Stimulated activated CD4-positive, alpha-beta T cell treated with anti-CD3 and anti-CD28 coated beads, TNF-alpha, amount 100 ng/mL, for 24 hours (primary cell): ENCODE results near the gene MGA.

Source experiments
- DNase-seq, 3 experiments: peaks; one replicate each; pipeline ENCODE4 v3.0.0-alpha.2; 2020; ENCODE audit warnings: low read depth in 3 of 3

The MGA gene

DNA sequence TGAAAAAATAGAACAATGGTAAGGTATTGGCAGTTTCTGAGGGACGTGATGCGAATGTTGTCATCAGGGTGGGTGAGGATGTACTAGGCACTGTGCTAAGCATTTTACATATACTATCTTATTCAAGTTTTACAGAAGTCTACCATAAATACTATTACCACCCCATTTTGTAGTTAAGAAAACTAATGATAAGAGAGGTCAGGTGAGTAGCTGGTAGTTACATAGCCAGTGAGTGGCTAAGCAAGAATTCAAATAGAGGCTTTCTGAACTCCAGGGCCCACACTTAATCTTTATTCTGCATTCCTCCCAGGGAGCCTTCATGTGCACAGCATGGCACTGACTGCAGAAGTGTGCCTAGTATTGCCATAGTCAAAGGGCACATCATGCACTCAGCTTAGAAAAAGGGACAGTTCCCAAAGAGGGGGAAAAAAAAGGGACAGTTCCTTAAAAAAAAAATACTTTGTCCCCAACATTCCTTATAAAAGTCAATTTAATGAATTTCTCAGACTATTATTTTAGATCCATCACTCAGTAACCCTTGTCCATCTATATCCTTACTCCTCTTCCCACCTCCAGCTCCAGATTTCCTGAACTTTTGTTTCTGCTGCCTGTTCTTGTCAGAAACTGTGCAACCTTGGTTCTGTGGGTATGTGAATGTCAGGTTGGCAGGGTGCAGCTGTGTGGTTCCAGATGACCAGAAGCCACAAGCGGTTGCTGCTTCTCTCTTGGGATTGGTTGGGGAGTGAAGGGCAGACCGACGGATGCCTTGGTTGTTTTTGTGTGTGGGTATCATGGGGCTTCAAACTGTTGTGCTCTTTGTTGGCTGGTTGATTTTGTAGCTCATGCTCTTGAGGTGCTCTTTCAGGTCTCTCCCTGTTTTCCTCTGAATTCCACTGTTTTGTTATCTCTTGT lies 122.4 kb downstream of the MGA start:
- DNase-seq = no peak

DNA sequence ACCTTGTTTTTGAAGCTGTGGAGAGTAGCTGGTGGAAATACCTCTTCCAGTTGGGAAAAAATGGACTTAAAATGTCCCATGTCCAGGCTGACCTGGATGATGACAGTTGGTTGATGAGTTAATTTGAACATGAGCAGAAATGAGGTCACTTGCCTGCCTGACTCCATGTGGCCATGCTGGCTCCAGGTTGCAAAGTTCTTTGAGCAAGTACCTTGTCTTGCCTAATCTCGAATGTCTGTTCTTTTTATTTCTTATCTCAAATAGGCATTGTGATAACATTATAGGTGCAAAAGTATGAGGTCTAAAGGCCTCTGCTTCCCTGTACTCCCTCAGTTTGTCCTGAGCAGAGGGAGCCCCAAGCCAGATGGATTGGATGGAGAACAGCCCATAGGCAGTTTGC lies 123.1 kb downstream of the MGA start:
- no peak for DNase-seq

DNA sequence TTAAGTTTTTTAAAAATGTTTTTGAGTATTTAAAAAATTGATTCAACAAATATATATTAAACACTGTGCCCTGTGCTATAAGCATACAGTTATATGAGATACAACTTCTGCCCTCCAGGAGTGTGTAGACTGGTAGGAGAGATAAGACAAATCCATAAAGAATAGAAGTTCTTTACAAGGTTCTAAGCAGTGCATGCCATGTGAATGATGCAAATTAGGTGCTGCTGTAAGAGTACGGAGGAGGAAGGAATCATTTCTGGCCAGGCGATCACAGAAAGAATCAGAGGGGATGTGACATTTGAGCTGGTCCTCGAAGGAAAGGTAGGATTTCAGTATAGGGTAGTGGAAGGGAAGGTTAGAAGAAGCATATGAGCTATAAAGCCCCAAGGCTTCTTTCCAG lies 128.1 kb downstream of the MGA start:
- DNase-seq = no peak

DNA sequence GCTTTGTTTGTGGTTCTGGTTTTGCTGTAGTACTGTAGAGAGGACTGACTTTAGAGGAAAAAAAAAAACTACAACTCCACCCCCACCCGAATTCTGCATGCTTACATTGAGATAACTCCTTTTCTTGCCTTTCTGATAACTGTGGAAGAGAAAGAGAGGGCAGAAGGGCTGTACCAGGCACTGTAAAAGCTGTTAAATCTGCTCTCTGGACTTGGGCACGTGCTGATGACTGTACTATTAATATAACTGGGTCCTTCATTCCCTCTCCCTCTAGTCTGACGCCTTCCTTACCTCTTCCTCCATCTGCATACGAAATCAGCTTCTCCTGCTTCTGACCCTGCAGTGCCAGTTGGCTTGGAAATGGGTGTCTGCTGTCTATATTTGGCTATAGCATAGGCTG lies 129.0 kb downstream of the MGA start:
- no peak for DNase-seq

DNA sequence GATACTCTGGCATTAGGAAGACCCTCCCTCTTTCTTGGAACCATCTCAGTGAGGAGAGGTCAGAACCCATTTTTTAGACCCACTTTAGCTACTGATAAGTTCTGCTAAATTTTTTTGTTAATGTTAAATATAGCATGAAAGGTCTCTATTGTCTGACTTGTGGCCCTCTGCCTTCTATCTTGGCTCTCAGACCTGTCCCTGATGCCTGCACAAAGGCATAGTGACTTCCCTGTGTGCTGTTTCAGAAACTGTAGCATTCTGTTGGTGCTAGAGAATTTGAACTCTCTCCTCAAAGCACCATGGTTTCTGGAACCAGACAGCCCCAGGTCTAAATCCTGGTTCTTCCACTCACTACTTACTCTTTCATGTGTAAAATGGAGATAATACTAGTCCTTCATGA lies 129.5 kb downstream of the MGA start:
- DNase-seq = no peak

DNA sequence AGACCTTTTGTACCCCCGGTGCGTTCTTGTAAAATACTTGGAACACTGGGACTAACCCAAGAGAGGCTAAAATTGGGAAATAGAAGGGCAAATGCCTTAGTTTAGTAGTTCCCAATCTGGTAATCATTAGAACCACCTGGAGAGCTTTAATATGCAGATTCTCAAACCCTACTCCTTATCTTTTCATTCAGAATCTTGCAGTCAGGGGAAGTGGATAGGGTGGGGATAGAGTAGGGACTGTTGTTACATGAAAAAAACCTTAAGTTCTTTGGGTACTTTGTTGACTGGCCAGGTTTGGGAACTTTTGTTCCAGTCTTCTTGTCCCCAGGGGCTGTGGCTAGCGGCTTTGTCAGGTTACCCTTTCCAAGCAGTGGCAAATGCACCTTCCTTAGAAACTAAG lies 130.0 kb downstream of the MGA start:
- no peak for DNase-seq

DNA sequence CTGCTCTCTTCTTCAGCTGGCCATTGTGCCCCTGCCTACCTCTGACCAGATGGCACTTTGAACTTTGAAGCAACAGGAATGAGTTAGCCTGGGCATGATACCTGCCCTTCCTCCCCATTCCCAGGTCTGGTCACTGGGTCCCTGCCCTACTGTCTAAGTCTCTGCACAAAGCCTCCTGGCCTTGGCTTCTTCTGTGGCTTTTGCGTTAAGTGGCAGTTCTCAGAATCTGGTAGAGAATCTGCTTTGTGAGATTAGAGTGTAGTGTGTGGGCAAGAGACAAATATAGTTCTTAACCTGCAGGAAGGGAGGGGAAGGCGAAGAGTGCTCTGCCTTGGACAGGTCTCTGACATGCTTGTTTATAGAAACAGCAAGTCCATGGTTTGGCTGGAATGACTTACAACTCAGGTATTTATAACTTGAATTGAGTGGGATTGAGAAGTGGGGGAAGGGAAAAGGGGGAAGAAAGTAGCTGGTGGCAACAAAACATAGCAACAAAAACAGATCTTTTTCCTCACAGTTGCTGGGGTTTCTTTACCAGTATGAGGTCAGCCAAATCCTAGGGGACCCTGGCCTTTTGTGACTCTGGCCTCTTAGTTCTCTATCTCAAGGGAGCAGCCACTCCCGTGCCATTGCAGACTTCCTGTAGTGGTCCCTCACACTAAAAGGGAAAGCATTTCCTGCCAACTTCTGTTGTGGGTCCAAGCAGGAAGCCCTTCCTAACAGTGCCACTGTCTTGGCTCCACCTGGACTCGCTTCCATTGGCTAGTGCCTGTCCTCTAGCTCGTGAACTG lies 130.7 kb downstream of the MGA start:
- DNase-seq = no peak

DNA sequence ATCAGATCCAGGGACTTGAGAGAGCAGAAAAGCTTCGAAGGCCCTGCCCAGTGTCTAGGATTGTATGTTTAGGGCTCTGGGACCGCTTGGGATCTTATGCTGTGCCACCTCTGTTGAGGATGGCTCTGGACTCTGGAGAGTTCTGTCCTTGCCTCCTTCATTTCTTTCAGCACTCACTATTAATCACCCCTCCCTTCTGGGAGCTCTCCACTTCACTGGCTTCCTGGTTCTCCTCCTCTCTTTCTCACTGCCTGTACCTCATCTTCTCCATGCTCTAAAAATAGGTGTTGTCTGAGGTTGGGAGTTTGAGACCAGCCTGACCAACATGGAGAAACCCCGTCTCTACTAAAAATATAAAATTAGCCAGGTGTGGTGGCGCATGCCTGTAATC lies 131.3 kb downstream of the MGA start:
- DNase-seq = no peak

DNA sequence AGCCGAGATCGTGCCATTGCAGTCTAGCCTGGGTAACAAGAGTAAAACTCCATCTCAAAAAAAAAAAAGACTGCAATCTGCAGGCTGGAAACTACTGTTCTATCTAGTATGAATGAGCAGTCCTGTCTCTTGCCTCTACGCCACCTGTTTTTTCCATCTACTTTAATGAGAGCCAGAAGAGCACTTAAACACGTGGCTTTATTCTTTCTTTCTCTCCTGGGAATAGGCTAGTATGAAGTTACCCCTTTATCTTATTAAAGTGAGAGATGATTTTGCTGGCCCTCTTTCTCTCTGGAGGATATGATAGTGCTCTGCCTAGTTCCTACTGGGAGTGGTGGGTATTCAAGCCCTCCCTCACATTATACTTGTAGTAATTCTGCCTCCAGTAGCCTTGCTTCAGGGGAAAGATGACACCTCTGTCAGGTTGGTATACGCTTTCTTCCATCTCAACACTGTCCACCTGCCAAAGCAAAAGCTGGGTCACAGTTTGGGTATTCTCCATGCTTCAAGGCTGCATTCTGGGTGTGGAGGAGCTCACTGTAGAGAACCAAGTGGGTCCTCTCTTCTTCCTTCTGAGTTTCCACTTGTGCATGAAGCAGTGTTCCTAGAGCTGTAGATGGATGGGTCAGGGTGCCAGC lies 131.9 kb downstream of the MGA start:
- no peak for DNase-seq

DNA sequence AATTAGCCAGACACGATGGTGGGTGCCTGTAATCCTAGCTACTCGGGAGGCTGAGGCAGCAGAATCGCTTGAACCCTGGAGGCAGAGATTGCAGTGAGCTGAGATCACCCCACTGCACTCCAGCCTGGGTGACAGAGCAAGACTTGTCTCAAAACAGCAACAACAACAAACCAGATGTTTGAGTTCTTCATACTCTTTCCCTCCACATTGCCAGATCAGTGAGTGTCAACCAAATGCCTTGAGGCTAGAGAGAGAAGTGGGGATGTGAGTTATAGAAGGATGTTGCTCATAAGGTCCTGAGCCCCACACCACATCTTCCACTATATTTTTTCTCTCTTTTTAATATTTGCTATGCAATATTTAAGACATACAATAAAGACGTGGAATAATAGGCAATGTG lies 133.9 kb downstream of the MGA start:
- DNase-seq = no peak

DNA sequence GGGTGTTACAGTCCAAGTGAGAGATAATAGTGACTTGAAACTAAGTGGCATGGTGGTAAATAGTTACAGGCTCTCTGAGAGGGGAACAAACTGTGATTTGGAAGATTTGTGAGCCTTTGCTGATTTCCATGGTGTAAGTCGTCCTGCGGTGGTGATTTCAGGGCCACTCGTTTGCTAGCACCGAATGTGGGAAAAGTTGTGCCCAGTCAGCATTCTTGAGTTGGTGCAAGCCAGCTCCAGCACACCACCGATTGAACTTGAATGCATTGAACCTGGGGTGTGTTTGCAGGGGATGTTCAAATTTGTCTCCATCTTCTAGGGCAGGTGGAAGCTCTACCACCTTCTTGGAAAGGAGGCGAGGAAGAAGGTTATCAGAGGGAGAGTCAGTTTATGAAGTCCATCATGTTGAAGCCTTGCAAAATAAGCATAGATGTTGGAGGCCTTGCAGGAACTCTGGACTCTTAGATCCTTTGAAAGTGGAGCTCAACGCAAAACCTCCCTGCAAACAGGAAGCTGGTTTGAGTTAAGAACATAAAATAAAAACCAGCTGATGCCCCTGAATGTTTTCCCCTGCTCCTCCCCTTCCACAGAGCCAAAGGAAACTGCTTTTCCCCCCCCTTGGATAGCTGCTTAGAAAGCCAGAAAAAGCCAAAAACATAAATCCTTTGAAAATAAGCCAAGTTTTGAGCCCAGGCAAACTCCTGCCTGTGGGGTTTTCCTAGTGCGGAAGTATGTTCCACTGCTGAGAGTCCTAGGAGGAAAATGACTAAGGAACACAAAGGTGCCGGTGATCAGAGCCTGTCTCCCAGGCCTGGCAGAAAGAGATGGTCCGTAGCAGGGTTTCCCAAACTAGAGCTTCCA lies 136.0 kb downstream of the MGA start:
- no peak for DNase-seq

DNA sequence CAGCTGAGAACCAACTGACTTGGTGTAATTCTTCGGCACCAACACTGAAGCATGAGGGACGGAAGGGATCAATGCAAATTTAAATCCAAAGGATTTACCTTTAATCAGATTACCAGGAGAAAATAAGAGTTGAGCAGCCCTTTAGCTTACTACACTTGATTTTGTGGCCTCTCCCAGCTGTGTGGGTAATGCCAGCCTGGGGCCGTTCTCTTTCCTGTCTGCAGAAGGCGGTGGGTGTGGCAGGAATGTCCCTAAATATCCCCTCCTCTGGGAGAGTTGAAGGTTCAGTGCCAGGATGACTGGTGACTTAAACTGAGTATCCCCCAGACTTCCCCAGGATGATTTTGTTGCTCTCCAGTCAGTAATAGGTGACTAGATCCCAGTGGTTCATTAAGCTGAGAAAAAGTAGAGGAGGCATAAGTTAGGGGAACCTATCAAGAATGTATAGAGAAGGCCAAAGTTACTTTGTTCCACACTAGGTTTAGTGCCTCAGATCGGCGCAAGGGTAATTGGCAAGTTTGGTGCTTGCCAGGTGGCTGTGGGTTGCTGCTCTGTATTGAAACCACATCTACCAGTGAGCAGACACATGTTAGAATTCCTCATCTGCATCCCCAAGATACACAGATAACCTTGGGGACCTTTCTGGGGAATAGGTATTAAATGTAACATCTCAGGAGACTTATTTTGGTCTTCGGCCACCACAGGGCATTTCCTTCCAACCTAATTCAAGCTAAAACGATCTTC lies 137.2 kb downstream of the MGA start:
- DNase-seq = no peak

DNA sequence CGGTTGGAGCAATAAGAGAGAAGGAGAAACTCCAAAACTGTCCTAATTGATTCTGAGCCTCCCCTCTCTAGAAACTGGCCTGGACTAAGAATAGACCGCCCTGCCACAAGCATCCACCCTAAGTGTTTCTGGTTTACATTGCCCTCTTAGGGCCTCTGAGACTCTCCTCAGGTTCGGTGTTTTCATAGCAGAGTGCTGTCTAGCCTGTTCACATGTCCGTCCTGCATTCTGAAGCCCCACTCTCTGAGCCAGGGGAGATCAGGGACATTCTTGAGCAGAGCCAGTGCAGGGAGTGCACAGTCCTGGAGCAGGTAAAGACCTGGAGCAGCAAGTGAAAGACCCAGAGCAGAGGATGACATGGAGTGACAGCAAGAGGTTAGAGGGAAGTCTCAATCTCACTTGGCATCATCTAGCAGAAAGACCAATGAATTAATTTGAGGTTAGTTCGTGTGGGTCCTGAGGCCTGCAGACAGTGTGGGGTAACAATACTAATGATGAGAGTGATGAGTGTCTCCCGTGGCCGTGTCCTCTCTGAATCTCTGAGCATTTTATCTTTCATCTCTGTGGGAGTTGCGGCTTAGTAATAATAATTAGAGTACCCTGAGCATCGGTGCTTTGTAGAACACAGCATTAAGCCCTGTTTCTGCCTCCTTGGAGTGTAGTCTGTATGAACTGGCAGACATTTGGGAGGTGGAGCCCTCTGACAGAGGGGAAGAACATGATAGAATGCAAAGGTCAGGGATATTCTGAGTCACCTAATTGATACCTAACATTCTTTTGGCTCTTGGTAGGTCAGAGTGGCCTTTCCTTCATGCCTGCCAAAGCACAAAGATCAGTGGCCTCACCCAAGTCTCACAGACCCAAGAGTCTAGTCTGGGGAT lies 138.6 kb downstream of the MGA start:
- no peak for DNase-seq

DNA sequence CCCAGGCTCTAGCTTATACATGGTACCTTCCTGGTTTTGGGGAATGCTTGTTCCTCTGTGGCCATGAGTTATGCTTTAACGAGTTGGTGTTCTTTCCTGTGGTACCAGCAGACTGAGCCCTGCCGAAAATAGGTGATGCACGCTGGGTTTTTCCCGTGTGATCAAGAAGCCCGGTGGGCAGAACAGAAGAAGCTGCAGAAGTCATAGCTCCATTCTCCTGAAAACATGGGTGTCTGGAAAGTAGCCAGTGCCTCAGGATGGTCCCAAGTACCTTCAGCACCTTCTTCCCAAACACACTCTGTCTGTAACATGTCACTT lies 139.2 kb downstream of the MGA start:
- no peak for DNase-seq

DNA sequence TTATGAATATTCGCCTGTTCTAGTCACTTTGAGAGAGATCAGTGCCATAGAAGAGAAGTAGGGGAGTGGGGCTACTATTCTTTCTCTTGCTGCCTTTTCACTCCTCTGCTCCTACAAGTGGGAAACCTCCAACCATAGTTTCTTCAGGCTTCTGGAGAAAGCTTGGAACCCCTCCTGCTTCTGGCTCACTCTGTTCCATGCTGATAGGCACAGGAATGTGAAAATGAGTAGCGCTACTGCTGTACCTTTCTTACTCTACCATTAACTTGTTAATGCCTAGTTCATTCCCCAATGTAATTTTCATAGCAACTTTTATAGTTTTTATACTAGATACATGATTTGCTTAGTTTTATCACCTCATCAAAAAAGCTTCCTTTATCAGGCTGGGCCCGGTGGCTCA lies 141.0 kb downstream of the MGA start:
- no peak for DNase-seq

DNA sequence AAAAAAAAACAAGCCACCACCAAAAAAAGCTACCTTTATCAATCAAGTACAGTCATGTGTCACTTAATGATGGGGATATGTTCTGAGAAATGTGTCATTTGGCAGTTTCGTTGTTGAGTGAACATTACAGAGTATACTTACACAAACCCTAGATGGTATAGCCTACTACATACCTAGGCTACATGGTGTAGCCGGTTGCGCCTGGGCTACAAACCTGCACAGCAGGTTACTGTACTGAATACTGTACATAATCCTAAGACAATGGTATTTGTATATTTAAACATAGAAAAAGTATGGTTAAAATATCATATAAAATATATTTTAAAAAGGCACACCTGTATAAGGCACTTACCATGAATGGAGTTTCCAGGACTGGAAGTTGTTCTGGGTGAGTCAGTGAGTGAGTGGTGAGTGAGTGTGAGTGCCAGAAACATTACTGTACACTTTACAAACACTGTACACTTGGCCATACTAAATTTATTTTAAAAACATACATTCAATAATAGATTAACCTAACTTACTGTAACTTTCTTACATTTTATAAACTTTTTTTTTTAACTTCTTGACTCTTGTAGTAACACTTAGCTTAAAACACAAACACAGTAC lies 141.7 kb downstream of the MGA start:
- DNase-seq = no peak

DNA sequence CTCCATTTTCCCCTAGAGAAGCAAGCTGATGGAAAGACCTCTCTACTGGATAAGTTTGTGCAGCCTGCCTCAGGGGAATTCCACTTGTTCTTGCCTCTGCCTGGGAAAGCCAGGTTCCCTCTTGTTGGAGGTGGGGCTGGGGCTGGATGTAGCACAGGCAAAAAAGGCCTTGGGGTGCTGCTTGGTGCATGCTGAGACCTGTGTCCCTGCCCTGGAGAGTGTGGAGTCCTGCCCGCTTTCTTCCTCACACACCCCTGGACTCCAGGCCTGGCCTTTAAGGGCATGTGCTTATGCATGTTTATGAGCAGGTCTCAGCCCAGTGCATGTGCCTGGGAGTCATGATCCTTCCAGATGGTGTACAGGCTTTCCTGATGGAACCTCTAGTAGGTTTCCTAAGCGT lies 144.2 kb downstream of the MGA start:
- no peak for DNase-seq

DNA sequence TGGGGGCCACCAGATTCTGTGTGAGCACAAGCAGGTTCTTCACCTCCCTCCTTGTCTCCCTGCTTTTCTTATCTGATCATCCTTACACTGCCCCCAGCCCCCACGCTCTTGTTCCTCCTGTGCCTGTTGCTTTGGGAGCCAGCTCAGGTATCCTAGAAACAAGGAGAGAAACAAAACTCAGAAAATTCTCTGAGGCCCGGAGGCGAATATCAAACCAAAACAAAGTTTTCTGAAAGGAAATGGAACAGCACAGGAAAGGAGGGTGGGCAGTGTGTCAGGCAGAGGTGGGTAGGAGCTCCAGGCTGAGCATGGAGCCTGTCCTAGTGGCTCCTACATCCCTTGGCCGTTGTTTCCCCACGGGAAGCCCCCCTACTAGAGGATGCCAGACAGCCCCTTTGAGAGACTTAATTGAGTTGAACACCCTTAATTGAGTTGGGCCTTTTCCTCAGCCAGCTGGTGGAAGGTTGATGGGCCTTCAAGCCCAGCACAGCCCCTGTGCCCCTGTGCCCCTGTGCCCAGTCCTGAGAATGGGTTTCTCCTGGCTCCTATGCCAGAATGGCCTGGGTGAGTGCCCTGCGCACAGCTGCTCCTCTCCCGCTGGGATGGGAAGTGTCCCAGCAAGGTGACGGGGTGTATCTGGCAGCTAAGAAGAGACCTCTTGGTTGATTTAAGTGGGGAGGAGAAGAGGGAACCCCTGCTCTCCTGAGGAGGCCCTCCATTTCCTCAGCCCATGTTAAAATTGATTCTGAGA lies 144.9 kb downstream of the MGA start:
- no peak for DNase-seq

DNA sequence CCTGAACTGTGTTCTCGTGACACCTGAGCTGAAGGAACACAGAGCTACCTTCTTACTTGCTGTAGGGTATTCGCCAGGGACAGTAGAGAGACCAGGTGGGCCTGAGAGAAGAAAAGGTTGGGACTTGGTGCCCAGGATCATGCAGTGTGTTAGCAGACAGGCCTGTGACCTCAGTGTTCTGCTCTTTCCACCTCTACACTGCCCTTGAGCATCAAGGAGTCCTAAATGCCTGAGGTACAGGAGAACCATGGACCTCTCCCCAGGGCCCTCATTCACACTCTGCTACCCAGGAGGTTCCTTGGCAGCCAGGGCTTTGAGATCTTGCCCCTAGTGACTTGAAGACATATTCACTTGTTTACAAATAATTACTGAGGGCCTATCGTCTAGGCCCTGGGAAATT lies 145.5 kb downstream of the MGA start:
- DNase-seq = no peak
